ENCODE measurements around the gene SF3B4.

DNA sequence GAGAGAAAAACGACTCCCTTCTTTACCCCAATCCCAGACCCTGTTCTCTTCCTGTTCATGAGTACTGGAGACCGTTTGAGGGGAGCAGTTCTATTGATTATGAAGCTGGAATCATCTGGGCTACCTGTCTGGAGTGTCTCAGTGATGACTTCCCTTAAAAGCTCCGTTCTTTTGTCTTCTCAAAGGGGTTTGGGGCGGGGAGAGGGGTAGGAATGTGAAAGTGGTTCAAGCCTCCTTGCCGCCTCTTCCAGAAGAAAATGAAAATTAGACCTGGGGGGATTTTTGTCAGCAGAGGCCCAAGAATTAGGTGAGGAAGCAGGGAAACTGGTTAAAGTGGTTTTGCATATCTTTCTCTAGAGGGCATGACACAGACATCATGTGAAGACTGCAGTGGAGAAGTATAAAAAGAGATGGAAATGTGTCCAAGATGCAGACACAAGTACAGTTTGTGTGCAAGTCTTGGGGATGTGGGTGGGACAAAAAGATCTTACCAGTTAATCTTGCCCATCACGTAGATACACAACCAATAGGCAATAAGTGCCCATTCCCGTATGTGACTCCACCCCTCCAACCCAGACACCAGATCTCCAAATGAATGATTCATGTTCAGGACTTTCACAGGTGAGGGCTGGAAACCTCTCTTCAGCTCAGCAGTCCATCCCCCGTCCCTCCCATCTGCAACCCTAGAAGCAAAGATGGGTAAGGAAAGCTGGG is 9.5 kb upstream of the SF3B4 start:
- TF ChIP-seq, protein P1, sequence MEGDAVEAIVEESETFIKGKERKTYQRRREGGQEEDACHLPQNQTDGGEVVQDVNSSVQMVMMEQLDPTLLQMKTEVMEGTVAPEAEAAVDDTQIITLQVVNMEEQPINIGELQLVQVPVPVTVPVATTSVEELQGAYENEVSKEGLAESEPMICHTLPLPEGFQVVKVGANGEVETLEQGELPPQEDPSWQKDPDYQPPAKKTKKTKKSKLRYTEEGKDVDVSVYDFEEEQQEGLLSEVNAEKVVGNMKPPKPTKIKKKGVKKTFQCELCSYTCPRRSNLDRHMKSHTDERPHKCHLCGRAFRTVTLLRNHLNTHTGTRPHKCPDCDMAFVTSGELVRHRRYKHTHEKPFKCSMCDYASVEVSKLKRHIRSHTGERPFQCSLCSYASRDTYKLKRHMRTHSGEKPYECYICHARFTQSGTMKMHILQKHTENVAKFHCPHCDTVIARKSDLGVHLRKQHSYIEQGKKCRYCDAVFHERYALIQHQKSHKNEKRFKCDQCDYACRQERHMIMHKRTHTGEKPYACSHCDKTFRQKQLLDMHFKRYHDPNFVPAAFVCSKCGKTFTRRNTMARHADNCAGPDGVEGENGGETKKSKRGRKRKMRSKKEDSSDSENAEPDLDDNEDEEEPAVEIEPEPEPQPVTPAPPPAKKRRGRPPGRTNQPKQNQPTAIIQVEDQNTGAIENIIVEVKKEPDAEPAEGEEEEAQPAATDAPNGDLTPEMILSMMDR (IDR thresholded peaks at IDR 0.05): no peak
- no peak for TF ChIP-seq POLR2A (IDR thresholded peaks at IDR 0.05)

Data from lower leg skin (tissue), 3 donors.